BLaER1 treated with 17β-estradiol and CSF1 and Interleukin-3, amounts not matched to agents 10 nM and 100 nM (cell line): ENCODE data around the gene KCNQ4.
A peak's percentile ranks its signal among the peaks of the same experiment; 100 is the strongest.

Experiments used
- H3K27ac ChIP-seq, 11 experiments: shearing (Covaris generic); formaldehyde crosslinking; 2 replicates each; pipeline ENCODE4 v1.8.1; 2022
- H3K27me3 ChIP-seq, 11 experiments: shearing (Covaris generic); formaldehyde crosslinking; 2 replicates each; pipeline ENCODE4 v1.8.1; 2022
- H3K36me3 ChIP-seq, 11 experiments: shearing (Covaris generic); formaldehyde crosslinking; 2 replicates each; pipeline ENCODE4 v1.8.1; 2022
- H3K4me1 ChIP-seq, 10 experiments: shearing (Covaris generic); formaldehyde crosslinking; 2 replicates each; pipeline ENCODE4 v1.8.1; 2022
- H3K4me2 ChIP-seq, 11 experiments: shearing (Covaris generic); formaldehyde crosslinking; 2 replicates each; pipeline ENCODE4 v1.8.1; 2022
- H3K4me3 ChIP-seq, 10 experiments: shearing (Covaris generic); formaldehyde crosslinking; 2 replicates each; pipeline ENCODE4 v1.8.1; 2022
- H3K9ac ChIP-seq, 11 experiments: shearing (Covaris generic); formaldehyde crosslinking; 2 replicates each; pipeline ENCODE4 v1.8.1; 2022
- H3K9me3 ChIP-seq, 11 experiments: shearing (Covaris generic); formaldehyde crosslinking; replicated peaks in 1 of 11; 2 replicates each; pipeline ENCODE4 v1.8.1; 2022
- H4K20me1 ChIP-seq, 11 experiments: shearing (Covaris generic); formaldehyde crosslinking; 2 replicates each; pipeline ENCODE4 v1.8.1; 2022
- Cebpa-rat ChIP-seq, 11 experiments: shearing (Covaris generic); IDR thresholded peaks; 2 replicates each; pipeline ENCODE4 v1.8.1; 2022

The KCNQ4 gene

DNA sequence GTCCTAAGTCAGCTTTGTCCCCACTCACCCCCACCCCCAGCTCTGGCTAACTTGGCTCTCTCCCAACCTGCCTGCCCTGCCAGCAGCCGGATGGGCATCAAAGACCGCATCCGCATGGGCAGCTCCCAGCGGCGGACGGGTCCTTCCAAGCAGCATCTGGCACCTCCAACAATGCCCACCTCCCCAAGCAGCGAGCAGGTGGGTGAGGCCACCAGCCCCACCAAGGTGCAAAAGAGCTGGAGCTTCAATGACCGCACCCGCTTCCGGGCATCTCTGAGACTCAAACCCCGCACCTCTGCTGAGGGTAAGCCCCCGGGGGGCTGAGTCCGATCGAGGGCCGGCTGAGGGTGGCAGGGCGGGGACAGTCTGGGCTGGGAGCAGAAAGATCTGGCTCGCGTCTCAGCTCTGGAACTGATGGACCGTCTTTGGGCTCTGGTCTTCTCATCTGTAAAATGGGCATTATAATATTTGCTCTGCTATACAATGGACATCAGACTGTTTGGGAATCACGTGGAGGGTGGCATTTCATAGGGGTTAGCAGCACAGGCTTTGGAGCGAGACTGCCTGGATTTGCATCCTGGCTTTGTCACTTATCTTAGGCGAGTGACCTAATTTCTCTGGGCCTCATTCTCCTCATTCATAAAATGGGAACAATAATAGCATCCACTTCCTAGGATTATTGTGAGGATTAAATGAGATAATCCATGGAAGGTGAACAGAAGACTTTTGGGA, 47.6 kb downstream of the KCNQ4 start:
- no peaks in the 10 kb centered on the region for H3K27me3 ChIP-seq

GRCh38 chr1:40833979-40834378, 50.4 kb downstream of the KCNQ4 start:
- no peak overlapping the region for H3K9ac ChIP-seq
- H3K27me3 ChIP-seq, result no peaks in the 10 kb centered on the region
- H3K27ac ChIP-seq, result no peak overlapping the region
- H3K4me3 ChIP-seq, result no peak overlapping the region
- peaks cover 0 to 9% (median 0%) of the 10 kb centered on the region in 11 experiments; a peak in 1 of 22 replicates for H3K36me3 ChIP-seq
- no peak for TF ChIP-seq Cebpa-rat (IDR thresholded peaks at IDR 0.05)
- H4K20me1 ChIP-seq, result no peaks in the 10 kb centered on the region
- no peaks in the 10 kb centered on the region for H3K9me3 ChIP-seq
- no peak overlapping the region for H3K4me2 ChIP-seq
- H3K4me1 ChIP-seq, result peaks cover 0 to 8% (median 5%) of the 10 kb centered on the region in 10 experiments; a peak in 17 of 20 replicates

More for the DNA sequence above, 47.6 kb downstream of the KCNQ4 start:
- no peaks in the 10 kb centered on the region for H3K36me3 ChIP-seq
- H3K27ac ChIP-seq, result no peak overlapping the region
- no peak overlapping the region for H3K4me2 ChIP-seq
- H4K20me1 ChIP-seq, result no peaks in the 10 kb centered on the region
- H3K4me3 ChIP-seq, result no peak overlapping the region
- peaks cover 13 to 27% (median 17%) of the 10 kb centered on the region in 10 experiments for H3K4me1 ChIP-seq
- no peak overlapping the region for H3K9ac ChIP-seq
- no peak for TF ChIP-seq Cebpa-rat (IDR thresholded peaks at IDR 0.05)
- H3K9me3 ChIP-seq, result no peaks in the 10 kb centered on the region

DNA sequence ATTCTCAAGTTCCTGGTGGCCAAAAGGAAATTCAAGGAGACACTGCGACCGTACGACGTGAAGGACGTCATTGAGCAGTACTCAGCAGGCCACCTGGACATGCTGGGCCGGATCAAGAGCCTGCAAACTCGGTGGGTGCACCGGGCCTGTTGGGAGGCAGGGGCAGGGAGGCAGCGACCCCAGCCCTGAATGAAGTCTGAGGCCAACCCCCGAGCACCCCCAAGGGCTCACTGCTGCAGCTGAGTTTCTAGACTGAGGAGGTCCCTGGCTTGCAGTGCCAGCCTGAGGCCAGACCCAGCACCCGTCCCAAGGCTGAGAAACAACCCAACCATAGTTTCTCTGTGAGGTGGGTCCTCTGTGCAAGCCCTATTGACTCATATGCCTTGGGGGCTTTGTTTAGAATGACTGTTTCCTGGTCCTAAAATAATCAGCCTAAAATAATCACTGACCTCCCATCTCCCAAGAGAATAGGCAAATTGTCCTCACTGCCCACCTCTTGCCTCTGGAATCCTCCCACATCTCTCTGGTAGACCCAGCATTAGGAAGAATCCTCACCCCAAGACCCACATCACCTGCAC, 51.5 kb downstream of the KCNQ4 start:
- H3K36me3 ChIP-seq, result peaks cover 0 to 9% (median 0%) of the 10 kb centered on the region in 11 experiments; a peak in 1 of 22 replicates
- no peak for TF ChIP-seq Cebpa-rat (IDR thresholded peaks at IDR 0.05)
- H3K4me3 ChIP-seq, result no peak overlapping the region

GRCh38 chr1:40836283-40836682, 52.7 kb downstream of the KCNQ4 start:
- TF ChIP-seq Cebpa-rat (IDR thresholded peaks at IDR 0.05), result no peak
- no peaks in the 10 kb centered on the region for H3K9me3 ChIP-seq
- no peak overlapping the region for H3K9ac ChIP-seq
- peaks cover 5 to 31% (median 28%) of the 10 kb centered on the region in 10 experiments; a peak in 18 of 20 replicates for H3K4me1 ChIP-seq
- H3K27ac ChIP-seq, result no peak overlapping the region
- no peaks in the 10 kb centered on the region for H3K27me3 ChIP-seq
- no peaks in the 10 kb centered on the region for H4K20me1 ChIP-seq
- peaks cover 0 to 9% (median 0%) of the 10 kb centered on the region in 11 experiments; a peak in 1 of 22 replicates for H3K36me3 ChIP-seq
- no peak overlapping the region for H3K4me2 ChIP-seq
- no peak overlapping the region for H3K4me3 ChIP-seq

More for the DNA sequence above, 51.5 kb downstream of the KCNQ4 start:
- Histone ChIP-seq H3K27me3 (no peaks in the 10 kb centered on the region), H4K20me1 (no peaks in the 10 kb centered on the region), H3K4me1 (peaks cover 0 to 19% (median 16%) of the 10 kb centered on the region in 10 experiments; a peak in 17 of 20 replicates), H3K9ac (no peak overlapping the region), H3K9me3 (no peaks in the 10 kb centered on the region), H3K4me2 (no peak overlapping the region), H3K27ac (no peak overlapping the region)

- Histone ChIP-seq H3K36me3 (peaks cover 0 to 9% (median 0%) of the 10 kb centered on the region in 11 experiments; a peak in 1 of 22 replicates), H3K9ac (no peak overlapping the region), H3K4me3 (no peak overlapping the region), H4K20me1 (no peaks in the 10 kb centered on the region), H3K9me3 (peaks cover 0 to 3% (median 1%) of the 10 kb centered on the region in 11 experiments; a peak in 6 of 22 replicates), H3K27ac (no peak overlapping the region), H3K4me1 (peaks cover 12 to 45% (median 41%) of the 10 kb centered on the region in 10 experiments; a peak in 19 of 20 replicates), H3K4me2 (no peak overlapping the region), H3K27me3 (no peaks in the 10 kb centered on the region)
- no peak for TF ChIP-seq Cebpa-rat (IDR thresholded peaks at IDR 0.05)
Measured at GRCh38 chr1:40837601-40838000, 54.0 kb downstream of the KCNQ4 start.

- peaks cover 0 to 8% (median 5%) of the 10 kb centered on the region in 11 experiments; a peak in 6 of 22 replicates for H3K9me3 ChIP-seq
- no peak overlapping the region for H3K4me3 ChIP-seq
- H4K20me1 ChIP-seq, result no peaks in the 10 kb centered on the region
- H3K36me3 ChIP-seq, result peaks cover 0 to 9% (median 0%) of the 10 kb centered on the region in 11 experiments; a peak in 1 of 22 replicates
- H3K9ac ChIP-seq, result no peak overlapping the region
- H3K4me1 ChIP-seq, result peaks cover 12 to 52% (median 48%) of the 10 kb centered on the region in 10 experiments; a peak in 19 of 20 replicates
- no peak for TF ChIP-seq Cebpa-rat (IDR thresholded peaks at IDR 0.05)
- H3K4me2 ChIP-seq, result peak overlapping the region in 8 of 11 experiments; percentile 52 to 80 (median 72); a peak in 11 of 22 replicates
- H3K27ac ChIP-seq, result no peak overlapping the region
- H3K27me3 ChIP-seq, result no peaks in the 10 kb centered on the region
Measured at GRCh38 chr1:40838045-40838979, 54.7 kb downstream of the KCNQ4 start.

DNA sequence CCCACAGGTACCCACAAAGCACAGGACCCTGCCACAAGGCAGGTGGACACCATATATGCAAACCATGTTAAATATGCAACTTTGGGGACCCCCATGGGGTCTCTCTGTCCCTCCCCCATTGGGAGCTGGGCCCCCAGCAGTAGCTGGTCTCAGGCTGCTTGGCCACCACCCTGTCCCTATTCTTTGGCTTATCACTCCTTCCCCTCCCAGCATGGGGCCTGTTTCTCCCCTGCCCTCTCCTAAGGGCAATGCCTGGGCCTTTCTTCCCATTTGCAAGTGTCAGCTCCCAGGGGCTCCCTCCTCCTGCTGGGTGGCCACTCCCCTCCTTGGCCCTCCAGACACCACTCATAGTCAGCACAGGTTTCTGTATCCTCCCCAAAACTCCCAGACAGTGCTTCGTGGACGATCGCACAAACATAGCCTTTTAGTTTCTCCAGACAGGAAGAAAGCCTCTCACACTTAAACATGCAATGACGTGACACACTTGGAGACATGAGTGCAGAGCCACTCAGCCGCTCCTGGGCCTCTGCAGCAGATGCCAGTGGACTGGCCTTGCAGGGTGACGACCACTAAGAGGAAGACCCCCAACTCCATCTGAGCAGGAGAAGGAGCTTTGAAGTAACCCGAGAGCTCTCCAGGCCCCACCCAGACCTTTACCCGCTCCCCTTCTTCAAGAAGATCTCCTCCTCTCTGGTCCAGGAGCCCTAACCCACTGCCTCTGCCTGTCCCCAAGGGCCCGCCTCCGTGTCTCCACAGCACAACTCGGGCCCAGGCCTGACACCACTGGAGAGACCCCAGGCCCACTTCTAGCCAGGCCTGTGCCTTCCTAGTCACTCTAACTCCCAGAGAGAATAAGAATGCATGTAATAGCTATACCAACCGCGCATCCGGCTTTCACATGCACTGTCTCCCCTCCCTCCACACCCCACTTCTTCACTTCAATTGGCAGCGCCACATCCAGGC, 55.7 kb downstream of the KCNQ4 start:
- Histone ChIP-seq H3K4me2 (peak overlapping the region; percentile 15 to 80 (median 64); a peak in 18 of 22 replicates), H4K20me1 (no peaks in the 10 kb centered on the region), H3K9ac (no peak overlapping the region), H3K36me3 (peaks cover 0 to 9% (median 0%) of the 10 kb centered on the region in 11 experiments; a peak in 1 of 22 replicates), H3K27ac (no peak overlapping the region), H3K9me3 (peaks cover 0 to 8% (median 5%) of the 10 kb centered on the region in 11 experiments; a peak in 6 of 22 replicates), H3K4me3 (no peak overlapping the region), H3K4me1 (peaks cover 12 to 61% (median 57%) of the 10 kb centered on the region in 10 experiments; a peak in 19 of 20 replicates), H3K27me3 (no peaks in the 10 kb centered on the region)
- no peak for TF ChIP-seq Cebpa-rat (IDR thresholded peaks at IDR 0.05)

DNA sequence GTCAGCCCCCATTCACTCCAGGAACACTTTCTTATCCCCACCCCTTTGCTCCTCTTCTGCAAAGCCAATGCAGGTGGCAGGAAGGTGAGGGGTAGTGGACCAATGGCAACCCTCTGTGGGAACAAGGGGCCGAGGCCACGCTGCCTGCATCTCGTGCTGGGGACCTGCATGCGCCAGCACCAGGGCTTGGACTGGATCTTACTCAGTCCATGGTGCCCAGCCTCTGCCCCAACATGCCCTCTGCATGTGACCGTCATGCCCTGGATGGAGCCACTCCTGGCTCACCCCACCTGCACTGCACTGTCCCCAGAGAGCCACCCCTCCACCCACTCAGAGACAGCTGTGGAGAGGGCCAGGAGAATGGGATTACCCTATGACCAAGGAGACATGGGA, 56.4 kb downstream of the KCNQ4 start:
- TF ChIP-seq Cebpa-rat (IDR thresholded peaks at IDR 0.05), result no peak
- Histone ChIP-seq H3K27ac (no peak overlapping the region), H3K4me1 (peaks cover 14 to 67% (median 64%) of the 10 kb centered on the region in 10 experiments), H3K4me3 (no peak overlapping the region), H3K9ac (no peak overlapping the region), H3K27me3 (no peaks in the 10 kb centered on the region), H3K9me3 (peaks cover 0 to 8% (median 5%) of the 10 kb centered on the region in 11 experiments; a peak in 6 of 22 replicates), H3K4me2 (peak overlapping the region in 10 of 11 experiments; percentile 7 to 80 (median 66); a peak in 18 of 22 replicates), H4K20me1 (no peaks in the 10 kb centered on the region), H3K36me3 (peaks cover 0 to 9% (median 0%) of the 10 kb centered on the region in 11 experiments; a peak in 1 of 22 replicates)
